ENCODE results near the gene SNX3.
"Not testable (repeated sequence)": the region's sequence is repeated elsewhere in the genome, so short reads cannot be mapped to it uniquely, and the experiment has no call there.

SNX3 gene

DNA sequence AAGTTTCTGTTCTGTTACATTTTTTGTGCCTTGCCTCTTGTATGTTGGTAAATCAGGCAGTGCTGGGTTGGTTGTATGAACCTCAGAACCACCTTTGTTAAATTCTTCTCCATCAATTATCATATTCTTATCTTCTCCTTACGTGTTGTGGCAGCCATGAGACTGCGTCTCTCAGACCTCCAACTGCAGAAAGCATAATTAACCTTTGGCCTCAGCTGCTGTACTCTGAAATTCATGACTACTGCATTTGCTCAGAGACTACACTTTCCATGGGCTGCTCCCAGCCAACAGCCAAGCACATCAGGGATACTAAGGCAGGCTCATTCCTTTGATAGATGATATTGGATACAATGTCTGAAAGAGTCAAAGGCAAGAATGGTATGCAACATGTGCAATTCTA lies 15.1 kb upstream of the SNX3 start:
- Histone ChIP-seq H3K4me2 (ENCODE audit: low read length) (no peak overlapping the region), H3K9ac (ENCODE audit: low read length) (no peak overlapping the region), H3K9me3 (ENCODE audit: low read length) (no peaks in the 10 kb centered on the region), H2AFZ (ENCODE audit: low read length) (no peak overlapping the region), H3K27me3 (ENCODE audit: insufficient read depth, low read length) (no peaks in the 10 kb centered on the region), H3K4me3 (ENCODE audit: low read depth, low read length, poor library complexity, severe bottlenecking) (no peak overlapping the region), H3K9me2 (ENCODE audit: low read depth, low read length) (no peaks in the 10 kb centered on the region), H3K79me2 (ENCODE audit: insufficient read depth, low read length) (no peaks in the 10 kb centered on the region), H3K36me3 (ENCODE audit: insufficient read depth, low read length) (no peaks in the 10 kb centered on the region), H3K4me1 (ENCODE audit: insufficient read depth, low read length, severe bottlenecking) (no peaks in the 10 kb centered on the region), H3F3A (ENCODE audit: insufficient read depth, low read length) (no peaks in the 10 kb centered on the region), H3K27ac (ENCODE audit: low read depth, low read length, poor library complexity, severe bottlenecking) (no peak overlapping the region), H4K20me1 (ENCODE audit: insufficient read depth, low read length) (no peaks in the 10 kb centered on the region)
- TF ChIP-seq EZH2 (IDR thresholded peaks at IDR 0.05; ENCODE audit: borderline replicate concordance, low read length): no peak

GRCh38 chr6:108274546-108274945 lies 13.7 kb upstream of the SNX3 start:
- Histone ChIP-seq H3K4me2 (ENCODE audit: low read length) (no peak overlapping the region), H3K9ac (ENCODE audit: low read length) (no peak overlapping the region), H3K9me2 (ENCODE audit: low read depth, low read length) (no peaks in the 10 kb centered on the region), H3F3A (ENCODE audit: insufficient read depth, low read length) (no peaks in the 10 kb centered on the region), H3K4me1 (ENCODE audit: insufficient read depth, low read length, severe bottlenecking) (no peaks in the 10 kb centered on the region), H3K27ac (ENCODE audit: low read depth, low read length, poor library complexity, severe bottlenecking) (no peak overlapping the region), H3K4me3 (ENCODE audit: low read depth, low read length, poor library complexity, severe bottlenecking) (no peak overlapping the region), H3K79me2 (ENCODE audit: insufficient read depth, low read length) (no peaks in the 10 kb centered on the region), H3K9me3 (ENCODE audit: low read length) (no peaks in the 10 kb centered on the region), H3K36me3 (ENCODE audit: insufficient read depth, low read length) (no peaks in the 10 kb centered on the region), H2AFZ (ENCODE audit: low read length) (no peak overlapping the region), H4K20me1 (ENCODE audit: insufficient read depth, low read length) (no peaks in the 10 kb centered on the region), H3K27me3 (ENCODE audit: insufficient read depth, low read length) (no peaks in the 10 kb centered on the region)
- TF ChIP-seq, protein P1, sequence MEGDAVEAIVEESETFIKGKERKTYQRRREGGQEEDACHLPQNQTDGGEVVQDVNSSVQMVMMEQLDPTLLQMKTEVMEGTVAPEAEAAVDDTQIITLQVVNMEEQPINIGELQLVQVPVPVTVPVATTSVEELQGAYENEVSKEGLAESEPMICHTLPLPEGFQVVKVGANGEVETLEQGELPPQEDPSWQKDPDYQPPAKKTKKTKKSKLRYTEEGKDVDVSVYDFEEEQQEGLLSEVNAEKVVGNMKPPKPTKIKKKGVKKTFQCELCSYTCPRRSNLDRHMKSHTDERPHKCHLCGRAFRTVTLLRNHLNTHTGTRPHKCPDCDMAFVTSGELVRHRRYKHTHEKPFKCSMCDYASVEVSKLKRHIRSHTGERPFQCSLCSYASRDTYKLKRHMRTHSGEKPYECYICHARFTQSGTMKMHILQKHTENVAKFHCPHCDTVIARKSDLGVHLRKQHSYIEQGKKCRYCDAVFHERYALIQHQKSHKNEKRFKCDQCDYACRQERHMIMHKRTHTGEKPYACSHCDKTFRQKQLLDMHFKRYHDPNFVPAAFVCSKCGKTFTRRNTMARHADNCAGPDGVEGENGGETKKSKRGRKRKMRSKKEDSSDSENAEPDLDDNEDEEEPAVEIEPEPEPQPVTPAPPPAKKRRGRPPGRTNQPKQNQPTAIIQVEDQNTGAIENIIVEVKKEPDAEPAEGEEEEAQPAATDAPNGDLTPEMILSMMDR (IDR thresholded peaks at IDR 0.05; ENCODE audit: low read length): no peak
- TF ChIP-seq EZH2 (IDR thresholded peaks at IDR 0.05; ENCODE audit: borderline replicate concordance, low read length): no peak

DNA sequence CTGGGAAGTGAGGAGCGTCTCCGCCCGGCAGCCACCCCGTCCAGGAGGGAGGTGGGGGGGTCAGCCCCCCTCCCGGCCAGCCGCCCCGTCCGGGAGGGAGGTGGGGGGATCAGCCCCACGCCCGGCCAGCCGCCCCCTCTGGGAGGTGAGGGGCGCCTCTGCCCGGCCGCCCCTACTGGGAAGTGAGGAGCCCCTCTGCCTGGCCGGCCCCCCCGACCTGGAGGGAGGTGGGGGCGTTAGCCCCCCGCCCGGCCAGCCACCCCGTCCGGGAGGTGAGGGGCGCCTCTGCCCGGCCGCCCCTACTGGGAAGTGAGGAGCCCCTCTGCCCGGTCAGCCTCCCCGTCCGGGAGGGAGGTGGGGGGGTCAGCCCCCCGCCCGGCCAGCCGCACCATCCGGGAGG lies 9.1 kb upstream of the SNX3 start:
- H3K27ac ChIP-seq (ENCODE audit: low read depth, low read length, poor library complexity, severe bottlenecking); H3K4me2 ChIP-seq (ENCODE audit: low read length); H3K27me3 ChIP-seq (ENCODE audit: insufficient read depth, low read length); H3K4me3 ChIP-seq (ENCODE audit: low read depth, low read length, poor library complexity, severe bottlenecking); H3K9me3 ChIP-seq (ENCODE audit: low read length); H3K9ac ChIP-seq (ENCODE audit: low read length); H3K79me2 ChIP-seq (ENCODE audit: insufficient read depth, low read length); H4K20me1 ChIP-seq (ENCODE audit: insufficient read depth, low read length); H3K9me2 ChIP-seq (ENCODE audit: low read depth, low read length); H2AFZ ChIP-seq (ENCODE audit: low read length); H3F3A ChIP-seq (ENCODE audit: insufficient read depth, low read length); H3K36me3 ChIP-seq (ENCODE audit: insufficient read depth, low read length); H3K4me1 ChIP-seq (ENCODE audit: insufficient read depth, low read length, severe bottlenecking): not testable (repeated sequence)

DNA sequence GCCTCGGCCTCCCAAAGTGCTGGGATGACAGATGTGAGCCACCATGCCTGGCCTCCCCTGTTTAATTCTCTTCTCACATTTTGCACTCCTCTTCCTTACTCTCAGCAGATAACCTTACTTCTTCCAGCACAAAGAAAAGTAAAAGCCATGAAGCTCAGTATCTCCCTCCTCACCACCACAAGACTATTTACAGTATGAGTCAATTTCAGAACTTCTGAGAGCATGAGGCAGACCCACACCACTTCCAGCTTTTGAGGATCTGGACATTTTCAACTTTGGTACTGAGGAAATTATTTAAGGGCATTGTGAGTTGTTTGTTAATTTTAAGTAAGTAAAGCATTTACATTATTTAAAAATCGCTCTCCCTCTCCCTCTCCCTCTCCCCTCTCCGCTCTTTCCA lies 8.0 kb upstream of the SNX3 start:
- Histone ChIP-seq H2AFZ (ENCODE audit: low read length) (no peak overlapping the region), H4K20me1 (ENCODE audit: insufficient read depth, low read length) (no peaks in the 10 kb centered on the region), H3K4me2 (ENCODE audit: low read length) (no peak overlapping the region), H3K27ac (ENCODE audit: low read depth, low read length, poor library complexity, severe bottlenecking) (no peak overlapping the region), H3K9ac (ENCODE audit: low read length) (no peak overlapping the region), H3K79me2 (ENCODE audit: insufficient read depth, low read length) (no peaks in the 10 kb centered on the region), H3K9me2 (ENCODE audit: low read depth, low read length) (no peaks in the 10 kb centered on the region), H3K9me3 (ENCODE audit: low read length) (no peaks in the 10 kb centered on the region), H3F3A (ENCODE audit: insufficient read depth, low read length) (no peaks in the 10 kb centered on the region), H3K4me1 (ENCODE audit: insufficient read depth, low read length, severe bottlenecking) (no peaks in the 10 kb centered on the region), H3K36me3 (ENCODE audit: insufficient read depth, low read length) (no peaks in the 10 kb centered on the region), H3K4me3 (ENCODE audit: low read depth, low read length, poor library complexity, severe bottlenecking) (no peak overlapping the region), H3K27me3 (ENCODE audit: insufficient read depth, low read length) (no peaks in the 10 kb centered on the region)
- TF ChIP-seq, protein P1 (IDR thresholded peaks at IDR 0.05; ENCODE audit: low read length): no peak
- no peak for TF ChIP-seq EZH2 (IDR thresholded peaks at IDR 0.05; ENCODE audit: borderline replicate concordance, low read length)

Data from OCI-LY1 (cell line).